OCI-LY3 (cell line): Measurements from ENCODE around the gene SIVA1.

ENCODE experiments used
- H2AFZ ChIP-seq: fragments of 200-600, 300-600 bp; shearing (Covaris generic); 2 replicates; pipeline ENCODE4 v1.6.0; 2014; ENCODE audit warnings: antibody characterized with exemption, low read depth, low read length
- H3K27ac ChIP-seq: fragments of 200-600, 300-600 bp; sonication (generic); 2 replicates; pipeline ENCODE4 v1.5.1; 2014; ENCODE audit warnings: mild to moderate bottlenecking, low read length, moderate library complexity, mixed read lengths
- H3K27me3 ChIP-seq: fragments of 200-600, 300-600 bp; sonication (generic); 2 replicates; pipeline ENCODE4 v1.6.1; 2014; ENCODE audit warnings: low read depth, low read length, mixed read lengths
- H3K36me3 ChIP-seq: fragments of 200-600, 300-600 bp; sonication (generic); replicated peaks from 2 replicates; pipeline ENCODE3; 2014; ENCODE audit warnings: low read depth, low read length, mixed read lengths
- H3K4me1 ChIP-seq: fragments of 300-600, 200-600 bp; sonication (generic); 2 replicates; pipeline ENCODE4 v1.6.1; 2014; ENCODE audit warnings: low read length, mixed read lengths
- H3K4me2 ChIP-seq: fragments of 200-600, 300-600 bp; sonication (generic); 2 replicates; pipeline ENCODE4 v1.6.1; 2014; ENCODE audit warnings: low read length, mixed read lengths
- H3K4me3 ChIP-seq: fragments of 300-600, 200-600 bp; sonication (generic); 2 replicates; pipeline ENCODE4 v1.5.1; 2014; ENCODE audit warnings: antibody characterized with exemption, mild to moderate bottlenecking, low read length, moderate library complexity
- H3K79me2 ChIP-seq: fragments of 300-600, 200-600 bp; shearing (Covaris generic); 2 replicates; pipeline ENCODE4 v1.6.1; 2014; ENCODE audit warnings: mild to moderate bottlenecking, low read length, mixed read lengths
- H3K9ac ChIP-seq: fragments of 300-600, 200-600 bp; shearing (Covaris generic); 2 replicates; pipeline ENCODE4 v1.6.0; 2014; ENCODE audit warnings: mild to moderate bottlenecking, low read length, moderate library complexity
- H3K9me3 ChIP-seq: fragments of 200-600, 300-600 bp; shearing (Covaris generic); 2 replicates; pipeline ENCODE4 v1.6.1; 2014; ENCODE audit warnings: low read length, mixed read lengths; ENCODE audit not compliant: insufficient read depth
- H4K20me1 ChIP-seq: fragments of 200-600, 300-600 bp; sonication (generic); 2 replicates; pipeline ENCODE4 v1.6.1; 2016; ENCODE audit warnings: low read length, mixed read lengths; ENCODE audit not compliant: insufficient read depth
- CTCF ChIP-seq: fragments of 200-600, 300-600 bp; sonication (generic); IDR thresholded peaks from 2 replicates; pipeline ENCODE4 v1.5.1; 2014; ENCODE audit warnings: antibody characterized with exemption, low read length, low read depth
- EZH2phosphoT487 ChIP-seq: fragments of 200-600 bp; shearing (Covaris generic); IDR thresholded peaks from 2 replicates; pipeline ENCODE4 v1.6.1; 2018; ENCODE audit warnings: antibody characterized with exemption, mixed run types, low read depth

SIVA1 gene

GRCh38 chr14:104718147-104718546 is 34.8 kb upstream of the SIVA1 start:
- H3K4me1 ChIP-seq, result no peaks in the 10 kb centered on the region
- no peaks in the 10 kb centered on the region for H3K36me3 ChIP-seq
- H3K27ac ChIP-seq, result no peak overlapping the region
- H2AFZ ChIP-seq, result no peak overlapping the region
- TF ChIP-seq EZH2phosphoT487 (no peak), CTCF (no peak)
- H3K27me3 ChIP-seq, result no peaks in the 10 kb centered on the region
- no peaks in the 10 kb centered on the region for H4K20me1 ChIP-seq
- H3K79me2 ChIP-seq, result no peaks in the 10 kb centered on the region
- no peak overlapping the region for H3K9ac ChIP-seq
- H3K9me3 ChIP-seq, result no peaks in the 10 kb centered on the region
- H3K4me2 ChIP-seq, result no peak overlapping the region
- no peak overlapping the region for H3K4me3 ChIP-seq

GRCh38 chr14:104718871-104719270 is 34.1 kb upstream of the SIVA1 start:
- H3K9me3 ChIP-seq, result no peaks in the 10 kb centered on the region
- no peaks in the 10 kb centered on the region for H3K79me2 ChIP-seq
- H3K27me3 ChIP-seq, result no peaks in the 10 kb centered on the region
- H2AFZ ChIP-seq, result no peak overlapping the region
- H3K27ac ChIP-seq, result no peak overlapping the region
- H3K4me2 ChIP-seq, result no peak overlapping the region
- no peaks in the 10 kb centered on the region for H4K20me1 ChIP-seq
- H3K36me3 ChIP-seq, result no peaks in the 10 kb centered on the region
- H3K4me3 ChIP-seq, result no peak overlapping the region
- no peaks in the 10 kb centered on the region for H3K4me1 ChIP-seq
- TF ChIP-seq EZH2phosphoT487, result no peak
- H3K9ac ChIP-seq, result no peak overlapping the region

DNA sequence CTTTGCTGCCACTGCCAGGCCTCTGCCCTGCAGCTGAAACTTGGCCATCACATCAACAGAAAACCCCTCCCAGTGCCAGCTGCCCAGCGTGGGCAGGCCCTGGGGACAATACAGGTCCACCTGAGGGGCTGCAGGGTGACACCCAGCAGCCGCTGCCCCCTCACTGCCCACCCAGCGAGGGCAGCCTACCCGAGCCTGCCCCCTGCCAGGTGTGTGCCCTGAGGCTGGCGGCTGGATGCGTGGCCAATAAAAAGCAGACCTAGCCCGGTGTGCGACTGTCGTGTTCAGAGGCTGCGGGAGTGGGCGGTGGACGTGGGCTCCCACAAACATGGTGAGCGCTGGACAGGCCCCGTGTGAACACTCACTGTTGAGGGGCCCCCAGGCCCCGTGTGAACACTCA is 33.6 kb upstream of the SIVA1 start:
- Histone ChIP-seq H3K36me3 (no peaks in the 10 kb centered on the region), H3K27me3 (peaks cover 1% of the 10 kb centered on the region; the same call in 1 of the 2 replicates), H3K9me3 (no peaks in the 10 kb centered on the region), H3K79me2 (no peaks in the 10 kb centered on the region), H3K4me3 (no peak overlapping the region), H3K4me1 (no peaks in the 10 kb centered on the region), H3K27ac (no peak overlapping the region), H4K20me1 (no peaks in the 10 kb centered on the region), H3K4me2 (no peak overlapping the region), H2AFZ (no peak overlapping the region), H3K9ac (no peak overlapping the region)
- TF ChIP-seq CTCF (no peak), EZH2phosphoT487 (no peak)

DNA sequence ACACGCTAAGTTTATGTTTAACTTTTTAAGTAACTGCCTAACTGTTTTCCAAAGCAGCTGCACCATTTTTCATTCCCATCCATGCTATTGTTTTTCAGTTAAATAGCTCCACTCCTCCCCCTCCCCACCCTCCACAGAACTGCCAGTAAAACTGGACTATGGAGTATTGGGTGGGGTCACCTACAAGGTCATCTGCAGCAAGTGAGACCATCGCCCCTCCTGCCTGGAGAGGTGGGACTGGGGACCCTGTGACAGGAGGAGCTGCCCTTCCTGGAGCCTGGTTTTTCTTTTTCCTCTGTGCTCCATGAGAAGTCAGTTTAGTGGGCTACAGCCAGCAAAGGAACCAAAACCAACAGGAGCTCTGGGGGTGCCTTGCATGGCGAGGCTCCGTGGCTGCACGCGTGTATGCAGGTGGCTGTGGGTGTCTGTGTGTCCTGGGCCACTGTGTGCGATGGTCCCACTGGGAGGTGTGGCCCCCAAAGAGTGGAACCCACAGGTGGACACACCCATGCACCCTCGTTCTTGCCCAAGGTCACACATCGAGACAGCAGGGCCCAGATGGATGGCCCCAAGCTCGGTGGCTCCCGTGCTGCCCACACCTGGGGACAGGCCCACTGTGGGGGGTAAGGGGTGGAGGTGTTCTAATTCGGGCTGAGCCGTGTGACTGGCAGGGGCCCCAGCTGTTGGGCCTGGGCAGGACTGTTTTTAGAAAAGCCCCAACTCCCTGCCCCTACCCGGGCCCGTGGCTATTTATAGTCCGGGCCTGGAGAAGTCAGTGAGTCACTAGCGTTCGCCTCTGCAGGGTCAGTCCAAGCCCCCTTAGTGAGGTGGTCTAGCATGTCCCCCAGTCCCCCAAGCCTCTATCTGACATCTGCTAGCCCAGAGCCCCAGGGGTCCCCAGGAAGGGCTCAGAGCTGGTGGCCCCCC is 31.2 kb upstream of the SIVA1 start:
- Histone ChIP-seq H3K36me3 (no peaks in the 10 kb centered on the region), H3K9me3 (no peaks in the 10 kb centered on the region), H3K4me1 (no peaks in the 10 kb centered on the region), H3K27me3 (peaks cover 20% of the 10 kb centered on the region), H3K9ac (no peak overlapping the region), H3K27ac (no peak overlapping the region), H3K4me2 (no peak overlapping the region), H4K20me1 (no peaks in the 10 kb centered on the region), H3K79me2 (no peaks in the 10 kb centered on the region), H2AFZ (no peak overlapping the region), H3K4me3 (no peak overlapping the region)
- TF ChIP-seq EZH2phosphoT487 (no peak), CTCF (no peak)
